Measurements from ENCODE around the gene BIN1. TPM values are rescaled to one million over a fixed set of nuclear protein-coding genes. Genes with fewer than 3 reads are reported as not detected.

The BIN1 gene
- total RNA-seq, 1 experiment from 2014 or later = 198 TPM

GRCh38 chr2:127058954-127059252, 48.1 kb downstream of the BIN1 start:
- TF ChIP-seq, protein P1, sequence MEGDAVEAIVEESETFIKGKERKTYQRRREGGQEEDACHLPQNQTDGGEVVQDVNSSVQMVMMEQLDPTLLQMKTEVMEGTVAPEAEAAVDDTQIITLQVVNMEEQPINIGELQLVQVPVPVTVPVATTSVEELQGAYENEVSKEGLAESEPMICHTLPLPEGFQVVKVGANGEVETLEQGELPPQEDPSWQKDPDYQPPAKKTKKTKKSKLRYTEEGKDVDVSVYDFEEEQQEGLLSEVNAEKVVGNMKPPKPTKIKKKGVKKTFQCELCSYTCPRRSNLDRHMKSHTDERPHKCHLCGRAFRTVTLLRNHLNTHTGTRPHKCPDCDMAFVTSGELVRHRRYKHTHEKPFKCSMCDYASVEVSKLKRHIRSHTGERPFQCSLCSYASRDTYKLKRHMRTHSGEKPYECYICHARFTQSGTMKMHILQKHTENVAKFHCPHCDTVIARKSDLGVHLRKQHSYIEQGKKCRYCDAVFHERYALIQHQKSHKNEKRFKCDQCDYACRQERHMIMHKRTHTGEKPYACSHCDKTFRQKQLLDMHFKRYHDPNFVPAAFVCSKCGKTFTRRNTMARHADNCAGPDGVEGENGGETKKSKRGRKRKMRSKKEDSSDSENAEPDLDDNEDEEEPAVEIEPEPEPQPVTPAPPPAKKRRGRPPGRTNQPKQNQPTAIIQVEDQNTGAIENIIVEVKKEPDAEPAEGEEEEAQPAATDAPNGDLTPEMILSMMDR (IDR thresholded peaks at IDR 0.05; ENCODE audit: insufficient read depth in 1 of 2, low read depth in 1 of 2, low read length in 1 of 2, severe bottlenecking in 1 of 2, unreplicated experiment in 1 of 2) = no peak
- POLR2A ChIA-PET = no interaction called here
- peaks cover 7% of the 10 kb centered on the region for H3K4me1 Mint-ChIP-seq (ENCODE audit: low read depth, unreplicated experiment)

DNA sequence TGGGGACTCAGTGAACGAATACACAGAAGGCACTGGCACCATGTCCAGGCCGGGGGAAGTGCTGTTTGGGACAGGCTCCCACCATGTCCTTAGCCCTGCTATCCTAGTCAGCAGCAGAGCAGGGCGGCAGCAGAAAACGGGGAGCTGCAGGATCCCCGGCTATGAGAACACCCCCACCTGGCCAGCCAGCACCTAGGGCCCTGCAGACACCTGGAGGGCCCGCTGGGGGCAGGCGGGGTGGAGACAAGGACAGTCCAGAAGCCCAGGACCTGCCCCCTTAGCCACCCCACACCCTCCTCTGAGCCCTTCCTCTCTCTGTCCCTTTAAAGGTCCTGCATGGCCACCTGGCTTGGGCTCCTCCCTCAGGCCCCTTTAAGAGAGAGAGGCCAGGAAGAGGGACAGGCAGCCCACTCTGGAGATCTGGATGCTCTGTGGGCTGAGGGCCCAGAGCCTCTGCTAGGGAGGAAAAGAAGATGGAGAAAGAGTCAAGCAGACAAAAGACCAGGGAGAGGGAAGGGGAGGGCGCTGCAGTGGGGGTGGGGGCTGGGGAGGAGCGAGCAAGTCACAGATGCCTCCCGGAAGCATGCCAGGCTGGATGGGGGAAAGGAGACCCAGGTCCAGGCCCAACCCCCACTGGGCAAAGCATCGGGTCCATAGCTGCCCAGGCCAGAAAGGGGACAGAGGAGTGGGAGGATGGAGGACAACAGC, 48.6 kb downstream of the BIN1 start:
- no peak overlapping the region for H3K4me3 ChIP-seq (ENCODE audit: low read depth, low read length)
- Mint-ChIP-seq H3K27ac (ENCODE audit: unreplicated experiment) (no peak overlapping the region), H3K27me3 (ENCODE audit: insufficient read depth, unreplicated experiment) (no peaks in the 10 kb centered on the region), H3K4me3 (ENCODE audit: unreplicated experiment) (no peak overlapping the region), H3K9me3 (ENCODE audit: unreplicated experiment) (no peaks in the 10 kb centered on the region), H3K36me3 (ENCODE audit: insufficient read depth, unreplicated experiment) (peaks cover 64% of the 10 kb centered on the region), H3K4me1 (ENCODE audit: low read depth, unreplicated experiment) (peaks cover 7% of the 10 kb centered on the region)
- no peaks in the 10 kb centered on the region for H3K27me3 ChIP-seq (replicated peaks; ENCODE audit: control insufficient read depth, insufficient read depth, low read length)
- TF ChIP-seq, protein P1 (IDR thresholded peaks at IDR 0.05; ENCODE audit: insufficient read depth in 1 of 2, low read depth in 1 of 2, low read length in 1 of 2, severe bottlenecking in 1 of 2, unreplicated experiment in 1 of 2) = no peak
- no peak for DNase-seq
- no peaks in the 10 kb centered on the region for H3K9me3 ChIP-seq
- peaks cover 10% of the 10 kb centered on the region for H3K36me3 ChIP-seq (ENCODE audit: control insufficient read depth, insufficient read depth, low read length)
- POLR2A ChIA-PET = no interaction called here
- intact Hi-C loops (cut with micrococcal nuclease; ENCODE audit: unreplicated experiment) = no loop called here
- no TSS peak for BruUV-seq (replicated peaks)
- CTCF ChIA-PET = no interaction called here
- peaks cover 9% of the 10 kb centered on the region; the same call in 1 of the 2 replicates for H3K4me1 ChIP-seq

More at GRCh38 chr2:127058954-127059252, 48.1 kb downstream of the BIN1 start:
- Histone ChIP-seq H3K27me3 (replicated peaks; ENCODE audit: control insufficient read depth, insufficient read depth, low read length) (no peaks in the 10 kb centered on the region), H3K9me3 (no peaks in the 10 kb centered on the region), H3K4me1 (peaks cover 5% of the 10 kb centered on the region; the same call in 1 of the 2 replicates), H3K36me3 (ENCODE audit: control insufficient read depth, insufficient read depth, low read length) (peaks cover 10% of the 10 kb centered on the region), H3K4me3 (ENCODE audit: low read depth, low read length) (no peak overlapping the region)
- CTCF ChIA-PET = no interaction called here
- no peak for DNase-seq
- intact Hi-C loops (cut with micrococcal nuclease; ENCODE audit: unreplicated experiment) = no loop called here
- Mint-ChIP-seq H3K9me3 (ENCODE audit: unreplicated experiment) (no peaks in the 10 kb centered on the region), H3K36me3 (ENCODE audit: insufficient read depth, unreplicated experiment) (peaks cover 59% of the 10 kb centered on the region), H3K4me3 (ENCODE audit: unreplicated experiment) (no peak overlapping the region), H3K27me3 (ENCODE audit: insufficient read depth, unreplicated experiment) (no peaks in the 10 kb centered on the region), H3K27ac (ENCODE audit: unreplicated experiment) (no peak overlapping the region)
- no TSS peak for BruUV-seq (replicated peaks)

DNA sequence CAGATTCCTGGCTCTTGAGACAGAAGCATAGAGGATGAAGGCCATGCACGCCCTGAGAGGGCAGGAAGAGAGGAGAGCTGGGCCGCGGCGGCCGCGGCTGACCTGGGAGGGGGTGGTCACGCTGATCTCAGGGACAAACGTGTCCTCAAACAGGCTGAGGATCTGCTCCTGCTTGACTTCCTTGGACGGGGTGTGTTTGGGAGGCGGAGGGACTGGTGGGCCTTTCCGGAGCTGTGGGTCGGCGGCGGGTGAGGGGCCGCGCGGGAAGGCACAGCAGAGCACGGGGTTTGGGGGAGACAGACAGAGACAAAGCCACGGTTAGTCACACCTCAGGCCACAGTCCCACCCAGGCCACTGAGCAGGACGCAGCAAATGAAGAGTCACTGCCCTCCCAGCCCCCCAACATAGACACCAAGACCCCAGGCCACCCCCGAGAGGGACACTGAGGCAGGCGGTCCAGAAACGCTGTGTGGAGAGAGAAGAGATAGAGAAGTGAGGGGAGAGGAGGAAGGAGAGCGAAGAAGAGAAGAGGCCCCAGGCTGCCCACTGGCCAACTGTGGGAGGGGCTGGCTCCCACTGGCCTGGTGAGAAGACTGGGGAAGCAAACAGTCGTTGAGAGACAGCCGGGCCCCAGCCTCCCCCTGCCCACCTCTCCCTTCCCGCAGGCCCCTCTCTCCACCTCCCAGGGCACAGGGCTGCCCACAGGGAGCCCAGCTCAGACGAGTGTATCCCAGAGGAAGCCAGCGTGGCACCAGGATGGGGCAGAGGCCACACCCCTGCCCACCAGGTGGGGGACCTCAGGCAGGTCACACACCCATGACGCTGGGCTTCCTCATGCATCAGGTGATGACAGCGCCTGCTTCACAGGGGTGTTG, 49.3 kb downstream of the BIN1 start:
- H3K9me3 ChIP-seq = no peaks in the 10 kb centered on the region
- H3K4me3 ChIP-seq (ENCODE audit: low read depth, low read length) = no peak overlapping the region
- Mint-ChIP-seq H3K36me3 (ENCODE audit: insufficient read depth, unreplicated experiment) (peaks cover 70% of the 10 kb centered on the region), H3K27me3 (ENCODE audit: insufficient read depth, unreplicated experiment) (no peaks in the 10 kb centered on the region), H3K4me3 (ENCODE audit: unreplicated experiment) (no peak overlapping the region), H3K4me1 (ENCODE audit: low read depth, unreplicated experiment) (peaks cover 7% of the 10 kb centered on the region), H3K27ac (ENCODE audit: unreplicated experiment) (no peak overlapping the region), H3K9me3 (ENCODE audit: unreplicated experiment) (no peaks in the 10 kb centered on the region)
- no peak for DNase-seq
- TF ChIP-seq, protein P1 (IDR thresholded peaks at IDR 0.05; ENCODE audit: insufficient read depth in 1 of 2, low read depth in 1 of 2, low read length in 1 of 2, severe bottlenecking in 1 of 2, unreplicated experiment in 1 of 2) = no peak
- peaks cover 9% of the 10 kb centered on the region; the same call in 1 of the 2 replicates for H3K4me1 ChIP-seq
- BruUV-seq (replicated peaks) = no TSS peak
- CTCF ChIA-PET = no interaction called here
- H3K27me3 ChIP-seq (replicated peaks; ENCODE audit: control insufficient read depth, insufficient read depth, low read length) = no peaks in the 10 kb centered on the region
- intact Hi-C loops (cut with micrococcal nuclease; ENCODE audit: unreplicated experiment) = no loop called here
- POLR2A ChIA-PET = no interaction called here
- peaks cover 10% of the 10 kb centered on the region for H3K36me3 ChIP-seq (ENCODE audit: control insufficient read depth, insufficient read depth, low read length)

Measured in Caco-2 (cell line).